Stimulated activated CD4-positive, alpha-beta T cell treated with anti-CD3 and anti-CD28 coated beads, Interleukin-15, amount 100 ng/mL, for 48 hours (primary cell): ENCODE results near the gene PRKCA.
"Not testable (repeated sequence)": the region's sequence is repeated elsewhere in the genome, so short reads cannot be mapped to it uniquely, and the experiment has no call there.

Experiments used
- DNase-seq, 2 donors: peaks; one replicate each; pipeline ENCODE4 v3.0.0-alpha.2; 2020; ENCODE audit warnings: low read depth in 2 of 2

Gene PRKCA

DNA sequence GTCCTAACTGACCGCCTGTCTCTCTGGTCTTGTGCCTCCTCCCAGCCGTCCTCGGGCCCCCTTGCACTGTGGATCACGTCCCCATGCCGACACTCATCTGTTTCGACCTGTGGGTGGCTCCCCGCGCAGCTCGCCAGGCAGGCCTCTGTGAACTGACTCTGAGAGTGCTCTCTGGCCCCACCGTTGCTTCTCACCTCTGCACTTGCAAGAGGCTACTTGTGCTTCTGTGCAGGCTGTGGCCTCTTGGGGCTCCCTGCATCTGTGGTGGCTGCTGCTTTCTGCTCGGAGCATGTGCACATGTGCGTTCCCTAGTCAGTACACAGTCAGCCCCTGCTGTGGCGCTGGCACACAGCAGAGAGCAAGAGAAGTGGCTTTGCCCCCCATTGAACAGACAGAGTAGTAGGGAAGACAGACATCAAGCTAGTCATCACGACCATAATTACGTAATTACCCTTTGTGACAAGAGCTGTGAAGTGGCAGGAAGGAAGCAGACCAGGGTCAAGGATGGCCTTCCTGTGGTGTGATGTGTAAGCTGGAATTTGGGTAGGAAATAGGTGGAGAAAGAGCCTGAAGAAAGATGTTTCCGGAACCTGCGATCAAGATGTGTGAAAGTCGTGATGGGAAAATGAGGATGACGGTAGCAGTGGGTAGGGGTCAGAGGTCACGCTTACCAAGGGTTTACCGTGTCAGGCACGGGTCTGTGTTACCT lies 276.5 kb downstream of the PRKCA start:
- no peak for DNase-seq

GRCh38 chr17:66579556-66579955 lies 277.1 kb downstream of the PRKCA start:
- no peak for DNase-seq

DNA sequence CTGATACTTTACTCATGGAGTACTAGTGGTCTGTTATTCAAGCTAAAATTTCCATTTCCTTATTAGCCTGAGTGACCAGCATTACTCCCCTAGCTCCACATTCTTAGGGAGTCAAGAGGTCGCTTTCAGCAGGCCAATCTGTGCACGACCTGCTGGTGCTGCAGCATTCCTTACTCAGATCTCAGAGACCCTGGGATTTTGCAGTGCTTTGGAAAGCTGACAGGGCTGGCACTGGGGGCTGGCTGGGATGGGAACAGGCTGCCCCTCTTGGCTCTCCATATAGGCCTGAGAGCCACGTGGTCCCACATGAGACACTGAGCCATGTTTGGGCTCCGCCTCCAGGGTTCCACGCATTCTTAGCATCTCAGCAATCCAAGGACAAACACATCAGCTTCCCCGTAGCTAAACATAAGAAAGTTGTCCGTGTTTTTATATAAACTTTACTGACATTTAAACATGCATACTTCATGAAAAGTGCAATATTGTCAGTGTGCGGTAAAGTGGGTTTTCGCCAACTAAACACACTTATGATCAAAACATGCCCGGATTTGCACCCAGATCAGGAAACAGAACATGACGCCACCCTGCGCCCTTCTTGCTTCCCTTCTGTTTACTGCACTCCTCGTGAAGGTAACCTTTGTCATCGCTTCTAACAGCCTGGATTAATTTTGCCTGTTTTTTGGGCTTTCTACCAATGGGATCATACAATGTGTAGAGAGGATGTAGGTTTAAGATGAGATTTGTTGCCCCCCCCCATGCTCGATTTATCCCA lies 278.0 kb downstream of the PRKCA start:
- DNase-seq: no peak

DNA sequence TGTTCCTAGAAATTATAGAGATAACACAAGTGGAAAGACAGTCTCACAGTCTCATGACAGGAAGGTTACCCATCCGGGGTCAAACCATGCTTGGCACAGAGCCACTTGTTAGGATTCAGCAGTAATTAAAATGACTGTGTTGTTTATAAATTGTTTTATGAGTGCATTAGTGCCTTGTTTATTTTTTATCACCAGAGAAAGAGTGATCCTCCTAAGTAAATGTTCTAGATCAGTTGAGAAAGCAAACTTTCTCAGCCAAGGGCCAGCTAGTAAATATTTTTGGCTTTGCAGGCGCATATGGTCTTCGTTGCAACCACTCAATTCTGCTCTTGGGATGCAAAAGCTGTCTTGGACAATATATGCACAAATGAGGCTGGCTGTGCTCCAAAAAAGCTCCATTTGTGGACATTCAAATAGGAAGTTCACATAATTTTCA lies 278.6 kb downstream of the PRKCA start:
- no peak for DNase-seq

DNA sequence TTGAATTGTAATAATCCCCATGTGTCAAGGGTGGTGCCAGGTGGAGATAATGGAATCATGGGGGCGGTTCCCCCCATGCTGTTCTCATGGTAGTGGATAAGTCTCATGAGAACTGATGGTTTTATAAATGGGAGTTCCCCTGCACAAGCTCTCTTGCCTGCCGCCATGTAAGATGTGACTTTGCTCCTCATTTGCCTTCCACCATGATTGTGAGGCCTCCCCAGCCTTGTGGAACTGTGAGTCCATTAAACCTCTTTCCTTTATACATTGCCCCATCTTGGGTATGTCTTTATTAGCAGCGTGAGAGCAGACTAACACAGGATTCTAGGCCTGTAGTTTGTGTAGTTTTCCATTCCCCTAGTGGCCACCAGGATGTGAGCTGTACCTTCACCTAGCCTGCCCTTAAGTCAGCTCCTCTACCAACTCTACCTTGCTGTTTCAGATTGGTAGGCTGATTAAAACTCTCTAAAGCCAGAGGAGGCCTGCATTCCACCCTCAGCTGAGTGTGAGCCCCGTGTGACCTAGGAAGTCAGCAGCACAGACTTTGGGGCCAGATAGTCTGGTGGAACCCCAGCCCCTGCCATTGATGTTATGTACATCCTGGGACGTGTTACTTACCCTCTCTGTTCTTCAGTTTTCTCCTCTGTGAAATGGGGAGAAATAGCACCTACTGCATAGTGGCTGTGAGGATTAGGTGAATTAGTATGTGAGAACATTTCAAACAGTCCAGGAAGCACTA lies 280.1 kb downstream of the PRKCA start:
- no peak for DNase-seq

GRCh38 chr17:66583112-66583748 lies 280.8 kb downstream of the PRKCA start:
- DNase-seq: no peak

GRCh38 chr17:66584927-66585326 lies 282.5 kb downstream of the PRKCA start:
- DNase-seq: no peak

- no peak for DNase-seq
These were observed 283.1 kb downstream of the PRKCA start for GRCh38 chr17:66585472-66585871.

GRCh38 chr17:66589892-66590291 lies 287.5 kb downstream of the PRKCA start:
- DNase-seq: no peak

GRCh38 chr17:66593116-66593515 lies 290.7 kb downstream of the PRKCA start:
- no peak for DNase-seq

- no peak for DNase-seq
These were observed 293.5 kb downstream of the PRKCA start for GRCh38 chr17:66595893-66596292.

DNA sequence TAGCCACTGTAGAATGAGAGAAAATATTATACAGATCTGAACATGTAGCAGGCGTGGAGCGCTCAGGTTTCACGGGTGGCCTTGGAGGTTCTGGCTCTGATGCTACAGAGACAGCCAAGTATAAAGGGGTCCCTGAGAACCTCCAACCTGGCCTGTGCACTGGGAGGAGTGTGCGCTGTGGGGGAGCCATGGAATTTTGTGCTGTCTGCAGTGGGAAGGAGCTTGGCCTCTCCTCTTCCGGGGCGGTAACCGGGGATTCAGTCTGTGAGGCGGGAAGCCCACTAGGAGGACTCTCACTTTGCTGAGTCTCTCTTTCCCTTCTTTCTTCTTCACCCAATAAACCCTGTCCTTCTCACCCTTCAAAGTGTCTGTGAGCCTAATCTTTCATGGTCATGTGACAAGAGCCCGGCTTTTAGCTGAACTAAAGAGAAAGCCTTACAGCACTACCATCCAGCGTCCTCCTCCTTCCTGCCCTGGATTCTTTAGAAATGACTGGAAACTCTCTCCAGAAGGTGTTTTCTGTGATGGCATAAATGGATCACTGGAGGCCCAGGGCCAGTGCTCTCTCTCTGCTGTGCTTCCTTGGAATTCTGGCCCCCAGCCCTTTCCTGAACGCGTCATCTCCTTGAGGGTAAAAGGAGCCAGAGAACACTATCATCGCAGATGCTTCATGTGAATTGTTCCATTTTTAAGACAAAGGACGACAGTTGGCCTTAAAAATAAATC lies 300.4 kb downstream of the PRKCA start:
- no peak for DNase-seq

DNA sequence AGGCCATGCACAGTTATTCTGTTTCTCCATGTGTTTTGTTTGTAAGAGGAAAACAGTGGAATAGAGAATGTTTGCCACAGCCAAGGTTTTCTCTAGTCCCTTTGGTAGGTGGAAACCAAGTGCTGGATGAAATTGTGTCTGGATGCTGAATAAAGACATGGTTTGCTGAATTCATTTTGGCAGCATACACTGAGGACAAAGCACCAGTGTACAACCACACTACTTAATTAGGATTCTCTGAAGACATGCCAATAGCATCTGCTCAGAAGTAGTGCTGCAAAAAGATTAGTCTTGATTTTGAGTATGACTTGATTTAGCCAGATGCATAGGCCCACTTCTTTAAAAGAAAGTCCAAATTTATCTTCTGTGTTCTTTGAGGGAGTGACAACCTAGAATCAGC lies 302.0 kb downstream of the PRKCA start:
- no peak for DNase-seq

GRCh38 chr17:66605541-66605940 lies 303.1 kb downstream of the PRKCA start:
- DNase-seq: no peak

- DNase-seq: no peak
These were observed 308.1 kb downstream of the PRKCA start for GRCh38 chr17:66610361-66611133.

- no peak for DNase-seq
These were observed 309.0 kb downstream of the PRKCA start for GRCh38 chr17:66611397-66611796.

DNA sequence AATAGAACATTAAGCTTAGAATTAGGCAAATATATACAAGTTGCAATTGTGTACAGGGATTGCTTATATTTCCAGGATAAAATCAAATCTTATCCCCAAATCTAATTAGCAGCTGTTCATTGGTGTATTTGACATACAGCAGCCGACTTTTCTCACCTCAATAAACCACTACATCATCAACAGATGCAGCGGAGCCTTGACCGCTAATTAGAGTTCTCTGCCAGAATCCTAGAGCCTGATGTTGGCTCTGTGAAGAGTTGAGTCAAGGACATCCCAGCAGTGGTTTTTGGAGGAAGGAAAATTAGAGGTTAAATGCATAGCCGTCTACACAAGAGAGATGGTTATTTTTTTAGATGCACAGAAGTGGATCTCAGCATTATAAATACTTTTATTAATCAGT lies 310.6 kb downstream of the PRKCA start:
- DNase-seq: no peak

- no peak for DNase-seq
These were observed 312.1 kb downstream of the PRKCA start for GRCh38 chr17:66614469-66614868.

DNA sequence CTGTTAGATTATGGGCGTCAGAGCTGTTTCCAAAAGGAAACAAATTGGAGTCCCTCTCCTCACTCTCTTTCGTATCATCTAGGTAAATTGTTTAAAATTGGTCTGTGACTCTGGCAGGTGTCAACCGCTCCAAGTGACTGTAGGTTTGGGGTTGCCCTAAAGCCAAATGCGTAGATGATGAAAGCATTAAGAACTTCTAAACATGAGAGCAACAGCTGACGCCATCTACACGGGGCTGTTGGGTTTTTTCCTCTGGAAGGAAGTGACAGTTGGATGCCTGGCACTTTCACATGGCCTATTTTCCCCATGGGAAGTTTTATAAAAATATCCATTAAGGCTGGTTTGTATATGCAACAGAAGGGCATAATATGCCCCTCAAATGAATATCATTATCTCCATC lies 316.8 kb downstream of the PRKCA start:
- no peak for DNase-seq

DNA sequence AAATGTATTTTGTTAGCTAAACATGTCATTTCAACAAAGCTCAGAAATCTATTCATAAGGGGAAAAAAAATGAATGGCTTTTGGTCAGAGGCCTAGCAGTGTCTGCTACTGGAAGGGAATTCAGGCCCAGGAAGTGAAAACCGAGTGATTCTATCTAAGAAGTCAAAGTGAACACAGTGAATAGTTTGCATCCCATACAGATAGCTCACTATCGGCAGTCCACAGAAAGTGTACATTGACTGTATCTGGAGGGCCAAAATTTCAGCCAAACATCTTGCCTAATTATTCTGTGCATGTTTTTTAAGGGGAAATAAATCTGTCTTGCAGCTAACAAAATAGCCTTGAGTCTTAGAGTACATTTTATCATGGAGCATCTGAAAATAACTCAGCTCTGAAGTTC lies 318.1 kb downstream of the PRKCA start:
- no peak for DNase-seq

DNA sequence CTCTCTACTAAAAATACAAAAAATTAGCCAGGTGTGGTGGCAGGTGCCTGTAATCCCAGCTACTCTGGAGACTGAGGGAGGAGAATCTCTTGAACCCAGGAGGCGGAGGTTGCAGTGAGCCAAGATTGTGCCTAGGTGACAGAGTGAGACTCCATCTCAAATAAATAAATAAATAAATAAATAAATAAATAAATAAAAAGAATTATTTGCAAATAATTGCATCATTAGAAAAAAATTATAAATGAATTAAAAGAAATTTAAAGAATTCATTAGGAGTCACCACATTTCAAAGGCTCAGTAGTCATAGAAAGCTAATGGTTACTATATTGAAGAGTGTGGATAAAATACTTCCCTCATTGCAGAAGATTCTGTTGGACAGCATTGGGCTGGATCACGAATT lies 322.2 kb downstream of the PRKCA start:
- DNase-seq: not testable (repeated sequence)
